ENCODE measurements around the gene SPATA31D3. TPM values are rescaled to one million over a fixed set of nuclear protein-coding genes. Genes with fewer than 3 reads are reported as not detected.
"Not testable (repeated sequence)": the region's sequence is repeated elsewhere in the genome, so short reads cannot be mapped to it uniquely, and the experiment has no call there.

SPATA31D3 gene
- not detected for polyA plus RNA-seq (2013, experiment 1 of 4)
- not detected for polyA plus RNA-seq (2013, experiment 2 of 4)
- polyA plus RNA-seq (2013, experiment 3 of 4) = not detected
- not detected for polyA plus RNA-seq (2013, experiment 4 of 4)

- not testable (repeated sequence) for H3K27ac ChIP-seq (ENCODE audit: insufficient read depth, low read depth, low read length, poor library complexity, severe bottlenecking); H3K4me3 ChIP-seq (ENCODE audit: insufficient read depth, low read depth, low read length); H3K27me3 ChIP-seq (ENCODE audit: control insufficient read depth, insufficient read depth, low read length, poor library complexity, severe bottlenecking); H3K9me3 ChIP-seq (ENCODE audit: control insufficient read depth, low read length); H3K4me1 ChIP-seq (ENCODE audit: control insufficient read depth, insufficient read depth, low read length); H3K36me3 ChIP-seq (ENCODE audit: control insufficient read depth, insufficient read depth, low read length)
- no CpG with 5 or more reads among the region's 2 CpGs for WGBS, 2 experiments
Measured at GRCh38 chr9:81943393-81943792, at the start of gene SPATA31D3. SPATA31D3 (plus strand) TSS chr9:81943500; CDS start chr9:81943586, 86 bp downstream.

GRCh38 chr9:81893929-81894328 lies 49.4 kb upstream of the SPATA31D3 start:
- no peaks in the 10 kb centered on the region for H3K27me3 ChIP-seq (ENCODE audit: control insufficient read depth, insufficient read depth, low read length, poor library complexity, severe bottlenecking)
- no peak overlapping the region for H3K4me3 ChIP-seq (ENCODE audit: insufficient read depth, low read depth, low read length)
- H3K27ac ChIP-seq (ENCODE audit: insufficient read depth, low read depth, low read length, poor library complexity, severe bottlenecking) = no peak overlapping the region
- H3K36me3 ChIP-seq (ENCODE audit: control insufficient read depth, insufficient read depth, low read length) = no peaks in the 10 kb centered on the region
- no peaks in the 10 kb centered on the region for H3K9me3 ChIP-seq (ENCODE audit: control insufficient read depth, low read length)
- no peaks in the 10 kb centered on the region for H3K4me1 ChIP-seq (ENCODE audit: control insufficient read depth, insufficient read depth, low read length)
- 94 to 96% methylated on average over 2 to 3 of the region's 3 CpGs for WGBS, 2 experiments

GRCh38 chr9:81894891-81895290 lies 48.4 kb upstream of the SPATA31D3 start:
- WGBS, 2 experiments = 84 to 90% methylated on average over 1 of the region's 1 CpG
- Histone ChIP-seq H3K36me3 (ENCODE audit: control insufficient read depth, insufficient read depth, low read length) (no peaks in the 10 kb centered on the region), H3K4me1 (ENCODE audit: control insufficient read depth, insufficient read depth, low read length) (no peaks in the 10 kb centered on the region), H3K27ac (ENCODE audit: insufficient read depth, low read depth, low read length, poor library complexity, severe bottlenecking) (no peak overlapping the region), H3K9me3 (ENCODE audit: control insufficient read depth, low read length) (no peaks in the 10 kb centered on the region), H3K4me3 (ENCODE audit: insufficient read depth, low read depth, low read length) (no peak overlapping the region), H3K27me3 (ENCODE audit: control insufficient read depth, insufficient read depth, low read length, poor library complexity, severe bottlenecking) (no peaks in the 10 kb centered on the region)

- Histone ChIP-seq H3K36me3 (ENCODE audit: control insufficient read depth, insufficient read depth, low read length) (no peaks in the 10 kb centered on the region), H3K4me3 (ENCODE audit: insufficient read depth, low read depth, low read length) (no peak overlapping the region), H3K4me1 (ENCODE audit: control insufficient read depth, insufficient read depth, low read length) (no peaks in the 10 kb centered on the region), H3K27ac (ENCODE audit: insufficient read depth, low read depth, low read length, poor library complexity, severe bottlenecking) (no peak overlapping the region), H3K9me3 (ENCODE audit: control insufficient read depth, low read length) (no peaks in the 10 kb centered on the region), H3K27me3 (ENCODE audit: control insufficient read depth, insufficient read depth, low read length, poor library complexity, severe bottlenecking) (no peaks in the 10 kb centered on the region)
Measured at GRCh38 chr9:81896070-81896469, 47.2 kb upstream of the SPATA31D3 start.

- no peaks in the 10 kb centered on the region for H3K27me3 ChIP-seq (ENCODE audit: control insufficient read depth, insufficient read depth, low read length, poor library complexity, severe bottlenecking)
- 80 to 100% methylated on average over 1 of the region's 1 CpG for WGBS, 2 experiments
Measured at GRCh38 chr9:81898851-81899250, 44.4 kb upstream of the SPATA31D3 start.

GRCh38 chr9:81902196-81902595 lies 41.1 kb upstream of the SPATA31D3 start:
- no peaks in the 10 kb centered on the region for H3K4me1 ChIP-seq (ENCODE audit: control insufficient read depth, insufficient read depth, low read length)
- H3K9me3 ChIP-seq (ENCODE audit: control insufficient read depth, low read length) = no peaks in the 10 kb centered on the region
- H3K27ac ChIP-seq (ENCODE audit: insufficient read depth, low read depth, low read length, poor library complexity, severe bottlenecking) = no peak overlapping the region
- no peaks in the 10 kb centered on the region for H3K36me3 ChIP-seq (ENCODE audit: control insufficient read depth, insufficient read depth, low read length)
- WGBS, 2 experiments = 90 to 92% methylated on average over 2 of the region's 2 CpGs
- H3K4me3 ChIP-seq (ENCODE audit: insufficient read depth, low read depth, low read length) = no peak overlapping the region
- no peaks in the 10 kb centered on the region for H3K27me3 ChIP-seq (ENCODE audit: control insufficient read depth, insufficient read depth, low read length, poor library complexity, severe bottlenecking)

More at GRCh38 chr9:81898851-81899250, 44.4 kb upstream of the SPATA31D3 start:
- Histone ChIP-seq H3K27ac (ENCODE audit: insufficient read depth, low read depth, low read length, poor library complexity, severe bottlenecking) (no peak overlapping the region), H3K4me1 (ENCODE audit: control insufficient read depth, insufficient read depth, low read length) (no peaks in the 10 kb centered on the region), H3K4me3 (ENCODE audit: insufficient read depth, low read depth, low read length) (no peak overlapping the region), H3K9me3 (ENCODE audit: control insufficient read depth, low read length) (no peaks in the 10 kb centered on the region), H3K36me3 (ENCODE audit: control insufficient read depth, insufficient read depth, low read length) (no peaks in the 10 kb centered on the region)

- 92 to 96% methylated on average over 2 to 3 of the region's 3 CpGs for WGBS, 2 experiments
- no peaks in the 10 kb centered on the region for H3K36me3 ChIP-seq (ENCODE audit: control insufficient read depth, insufficient read depth, low read length)
- H3K27me3 ChIP-seq (ENCODE audit: control insufficient read depth, insufficient read depth, low read length, poor library complexity, severe bottlenecking) = no peaks in the 10 kb centered on the region
- no peak overlapping the region for H3K4me3 ChIP-seq (ENCODE audit: insufficient read depth, low read depth, low read length)
- no peaks in the 10 kb centered on the region for H3K9me3 ChIP-seq (ENCODE audit: control insufficient read depth, low read length)
- H3K4me1 ChIP-seq (ENCODE audit: control insufficient read depth, insufficient read depth, low read length) = no peaks in the 10 kb centered on the region
- no peak overlapping the region for H3K27ac ChIP-seq (ENCODE audit: insufficient read depth, low read depth, low read length, poor library complexity, severe bottlenecking)
Measured at GRCh38 chr9:81902626-81903025, 40.7 kb upstream of the SPATA31D3 start.

- Histone ChIP-seq H3K4me3 (ENCODE audit: insufficient read depth, low read depth, low read length) (no peak overlapping the region), H3K27me3 (ENCODE audit: control insufficient read depth, insufficient read depth, low read length, poor library complexity, severe bottlenecking) (no peaks in the 10 kb centered on the region), H3K4me1 (ENCODE audit: control insufficient read depth, insufficient read depth, low read length) (no peaks in the 10 kb centered on the region), H3K27ac (ENCODE audit: insufficient read depth, low read depth, low read length, poor library complexity, severe bottlenecking) (no peak overlapping the region), H3K9me3 (ENCODE audit: control insufficient read depth, low read length) (no peaks in the 10 kb centered on the region), H3K36me3 (ENCODE audit: control insufficient read depth, insufficient read depth, low read length) (no peaks in the 10 kb centered on the region)
- WGBS, 2 experiments = 83 to 95% methylated on average over 3 of the region's 3 CpGs
Measured at GRCh38 chr9:81906671-81907070, 36.6 kb upstream of the SPATA31D3 start.

- no peak overlapping the region for H3K4me3 ChIP-seq (ENCODE audit: insufficient read depth, low read depth, low read length)
- H3K9me3 ChIP-seq (ENCODE audit: control insufficient read depth, low read length) = no peaks in the 10 kb centered on the region
- no peaks in the 10 kb centered on the region for H3K27me3 ChIP-seq (ENCODE audit: control insufficient read depth, insufficient read depth, low read length, poor library complexity, severe bottlenecking)
- WGBS, 2 experiments = 93 to 98% methylated on average over 3 of the region's 6 CpGs
- H3K36me3 ChIP-seq (ENCODE audit: control insufficient read depth, insufficient read depth, low read length) = no peaks in the 10 kb centered on the region
- H3K27ac ChIP-seq (ENCODE audit: insufficient read depth, low read depth, low read length, poor library complexity, severe bottlenecking) = no peak overlapping the region
- H3K4me1 ChIP-seq (ENCODE audit: control insufficient read depth, insufficient read depth, low read length) = no peaks in the 10 kb centered on the region
Measured at GRCh38 chr9:81912135-81912534, 31.2 kb upstream of the SPATA31D3 start.

GRCh38 chr9:81915801-81916505 lies 27.3 kb upstream of the SPATA31D3 start:
- Histone ChIP-seq H3K4me1 (ENCODE audit: control insufficient read depth, insufficient read depth, low read length) (no peaks in the 10 kb centered on the region), H3K36me3 (ENCODE audit: control insufficient read depth, insufficient read depth, low read length) (no peaks in the 10 kb centered on the region), H3K27me3 (ENCODE audit: control insufficient read depth, insufficient read depth, low read length, poor library complexity, severe bottlenecking) (no peaks in the 10 kb centered on the region), H3K27ac (ENCODE audit: insufficient read depth, low read depth, low read length, poor library complexity, severe bottlenecking) (no peak overlapping the region), H3K9me3 (ENCODE audit: control insufficient read depth, low read length) (no peaks in the 10 kb centered on the region), H3K4me3 (ENCODE audit: insufficient read depth, low read depth, low read length) (no peak overlapping the region)
- WGBS, 2 experiments = 95% methylated on average over 5 of the region's 5 CpGs

All from ectodermal cell (in vitro differentiated cells).